IMR-90 (cell line): ENCODE measurements around the gene SNRPF. TPM values are rescaled to one million over a fixed set of nuclear protein-coding genes. Genes with fewer than 3 reads are reported as not detected.
A peak's percentile ranks its signal among the peaks of the same experiment; 100 is the strongest.
"Not testable (repeated sequence)": the region's sequence is repeated elsewhere in the genome, so short reads cannot be mapped to it uniquely, and the experiment has no call there.

Experiments
- ATAC-seq: fragments of 200-7000 bp; cut with Tn5 transposase; 2 replicates; pipeline ENCODE4 v1.9.1; 2020; ENCODE audit warnings: low read depth, mild to moderate bottlenecking, moderate library complexity
- BruUV-seq: library from RNA; stranded (reverse); fragments of 400-500 nt; replicated peaks from 2 replicates; lab custom pipeline; 2021; lab: Mats Ljungman, UMichigan
- CTCF ChIA-PET: fragments of 300-600 bp; formaldehyde crosslinking; extraction: SDS; loops from one replicate; lab custom pipeline; 2021; ENCODE audit warnings: antibody characterized with exemption; lab: Yijun Ruan, JAX
- POLR2A ChIA-PET: fragments of 300-600 bp; sonication (Branson Sonifier 250); formaldehyde crosslinking; loops from one replicate; lab custom pipeline; 2022; ENCODE audit warnings: antibody characterized with exemption; ENCODE audit not compliant: unreplicated experiment; lab: Charles Lee
- DNase-seq: peaks from one replicate; pipeline ENCODE4 v3.0.0; 2013
- H2AFZ ChIP-seq: replicated peaks from 2 replicates; pipeline ENCODE3; 2013; ENCODE audit warnings: low read length, mild to moderate bottlenecking; ENCODE audit not compliant: poor library complexity
- H2AK5ac ChIP-seq: 2 replicates; pipeline ENCODE4 v1.6.1; 2013; ENCODE audit warnings: low read depth, low read length, inconsistent platforms
- H2AK9ac ChIP-seq: replicated peaks from 2 replicates; pipeline ENCODE3; 2013; ENCODE audit warnings: mild to moderate bottlenecking, low read depth, low read length, moderate library complexity; ENCODE audit not compliant: poor library complexity
- H2BK120ac ChIP-seq: 2 replicates; pipeline ENCODE4 v1.6.1; 2013; ENCODE audit warnings: low read depth, low read length, inconsistent platforms
- H2BK15ac ChIP-seq: 3 replicates; pipeline ENCODE4 v1.6.1; 2013; ENCODE audit warnings: low read depth, low read length, inconsistent platforms
- H2BK20ac ChIP-seq: 2 replicates; pipeline ENCODE4 v1.6.1; 2013; ENCODE audit warnings: low read depth, mild to moderate bottlenecking, inconsistent platforms, low read length, moderate library complexity
- H2BK5ac ChIP-seq: 2 replicates; pipeline ENCODE4 v1.6.1; 2013; ENCODE audit warnings: mild to moderate bottlenecking, low read depth, low read length, inconsistent platforms; ENCODE audit not compliant: poor library complexity, severe bottlenecking
- H3K14ac ChIP-seq: replicated peaks from 2 replicates; pipeline ENCODE4 v1.6.1; 2013; ENCODE audit warnings: low read depth, low read length, inconsistent platforms
- H3K18ac ChIP-seq: 2 replicates; pipeline ENCODE4 v1.6.1; 2013; ENCODE audit warnings: low read depth, low read length, control low read depth
- H3K23ac ChIP-seq: 2 replicates; pipeline ENCODE4 v1.6.1; 2013; ENCODE audit warnings: low read depth, low read length, inconsistent platforms
- H3K27ac ChIP-seq: 2 replicates; pipeline ENCODE4 v1.5.1; 2013; ENCODE audit warnings: mild to moderate bottlenecking, control low read depth, low read length; ENCODE audit not compliant: insufficient read depth
- H3K27me3 ChIP-seq: 2 replicates; pipeline ENCODE4 v1.6.1; 2013; ENCODE audit warnings: low read length; ENCODE audit not compliant: control insufficient read depth, insufficient read depth
- H3K36me3 ChIP-seq: 2 replicates; pipeline ENCODE4 v1.6.1; 2013; ENCODE audit warnings: low read length, mixed read lengths; ENCODE audit not compliant: control insufficient read depth, insufficient read depth
- H3K4ac ChIP-seq: 2 replicates; pipeline ENCODE4 v1.6.1; 2013; ENCODE audit warnings: low read depth, low read length, inconsistent platforms
- H3K4me1 ChIP-seq: 2 replicates; pipeline ENCODE4 v1.6.1; 2013; ENCODE audit warnings: low read length, mixed read lengths; ENCODE audit not compliant: control insufficient read depth, insufficient read depth
- H3K4me2 ChIP-seq: 2 replicates; pipeline ENCODE4 v1.6.1; 2013; ENCODE audit warnings: low read depth, mild to moderate bottlenecking, control low read depth, low read length, moderate library complexity
- H3K4me3 ChIP-seq: 2 replicates; pipeline ENCODE4 v1.5.1; 2013; ENCODE audit warnings: low read depth, mild to moderate bottlenecking, control low read depth, low read length, moderate library complexity; ENCODE audit not compliant: insufficient read depth
- H3K56ac ChIP-seq: 2 replicates; pipeline ENCODE4 v1.6.1; 2013; ENCODE audit warnings: low read length, inconsistent platforms; ENCODE audit not compliant: insufficient read depth; ENCODE audit errors: extremely low read depth
- H3K79me1 ChIP-seq, 2 experiments: 2 replicates each; pipeline ENCODE4 v1.6.1; 2013; ENCODE audit warnings: low read length in 2 of 2, inconsistent platforms in 1 of 2, low read depth in 1 of 2
- H3K9ac ChIP-seq: 2 replicates; pipeline ENCODE4 v1.6.1; 2013; ENCODE audit warnings: low read depth, low read length, control low read depth
- H3K9me1 ChIP-seq: 2 replicates; pipeline ENCODE4 v1.6.1; 2013; ENCODE audit warnings: low read length, inconsistent platforms; ENCODE audit not compliant: insufficient read depth
- H3K9me3 ChIP-seq: 2 replicates; pipeline ENCODE4 v1.6.1; 2013; ENCODE audit warnings: low read length; ENCODE audit not compliant: control insufficient read depth, insufficient read depth
- H4K20me1 ChIP-seq: 2 replicates; pipeline ENCODE4 v1.6.1; 2013; ENCODE audit warnings: low read length, inconsistent platforms; ENCODE audit not compliant: insufficient read depth
- H4K5ac ChIP-seq: 2 replicates; pipeline ENCODE4 v1.6.1; 2013; ENCODE audit warnings: mild to moderate bottlenecking, low read depth, low read length, control low read depth
- H4K8ac ChIP-seq, 2 experiments: 2 replicates each; pipeline ENCODE4 v1.6.1; 2013; ENCODE audit warnings: low read depth in 2 of 2, low read length in 2 of 2, control low read depth in 1 of 2, inconsistent platforms in 1 of 2
- H4K91ac ChIP-seq: 2 replicates; pipeline ENCODE4 v1.6.1; 2013; ENCODE audit warnings: low read depth, low read length, inconsistent platforms; ENCODE audit not compliant: insufficient read depth
- BHLHE40 ChIP-seq: fragments of 150-350 bp; IDR thresholded peaks from 2 replicates; pipeline ENCODE4 v1.6.1; 2016; ENCODE audit warnings: mild to moderate bottlenecking, low read depth, low read length
- CEBPB ChIP-seq: IDR thresholded peaks from 2 replicates; pipeline ENCODE4 v1.6.1; 2012; ENCODE audit warnings: low read depth, low read length, improper control_type of control experiment
- MAFK ChIP-seq: IDR thresholded peaks from 2 replicates; pipeline ENCODE4 v1.6.1; 2012; ENCODE audit warnings: low read depth, low read length, improper control_type of control experiment
- RAD21 ChIP-seq: IDR thresholded peaks from 2 replicates; pipeline ENCODE4 v1.6.1; 2012; ENCODE audit warnings: low read length, improper control_type of control experiment
- WGBS, 2 experiments: methylation state at CpG; one replicate each; pipeline versions ENCODE4 v1.1.5 to v1.1.7; 2013; ENCODE audit warnings: missing lambda C conversion rate in 2 of 2; ENCODE audit not compliant: insufficient read length in 1 of 2; ENCODE audit errors: extremely low coverage in 2 of 2; 5-methylcytosine and 5-hydroxymethylcytosine counted together
- dilution Hi-C: fragments of 300-500 bp; cut with HindIII; formaldehyde crosslinking; loops from one replicate; pipeline ENCODE4 v1.14.3; 2018; ENCODE audit warnings: low sequenced_read_pairs; ENCODE audit not compliant: unreplicated experiment
- in situ Hi-C: fragments of 300-500 bp; cut with MboI; formaldehyde crosslinking; loops from 3 replicates; pipeline ENCODE4 v1.14.3; 2019; ENCODE audit warnings: low sequenced_read_pairs, inconsistent platforms, mixed read lengths
- intact Hi-C: fragments of 100-400 bp; cut with micrococcal nuclease; formaldehyde crosslinking; loops from 2 replicates; pipeline ENCODE4 v1.10.0; 2022
- polyA plus RNA-seq, 3 experiments: library from polyadenylated mRNA; depleted of rRNA; stranded (reverse); fragments of >200 nt; gene quantifications; 2 replicates each; pipeline ENCODE4 v1.2.3, GENCODE V29; 2012; ENCODE audit warnings: low replicate concordance in 1 of 3
- total RNA-seq: library from RNA; depleted of rRNA; stranded (reverse); fragments of >200 nt; gene quantifications from 2 replicates; pipeline ENCODE4 v1.2.3, GENCODE V29; 2012

SNRPF gene
- total and polyA plus RNA-seq, 2 of the 4 experiments (the other 2 are of a cell fraction) = 5.0 to 27.9 TPM

GRCh38 chr12:95837240-95838038 is 21.3 kb upstream of the SNRPF start (continued):
- no peak for TF ChIP-seq BHLHE40
- no peak for TF ChIP-seq MAFK
- TF ChIP-seq RAD21 = no peak

DNA sequence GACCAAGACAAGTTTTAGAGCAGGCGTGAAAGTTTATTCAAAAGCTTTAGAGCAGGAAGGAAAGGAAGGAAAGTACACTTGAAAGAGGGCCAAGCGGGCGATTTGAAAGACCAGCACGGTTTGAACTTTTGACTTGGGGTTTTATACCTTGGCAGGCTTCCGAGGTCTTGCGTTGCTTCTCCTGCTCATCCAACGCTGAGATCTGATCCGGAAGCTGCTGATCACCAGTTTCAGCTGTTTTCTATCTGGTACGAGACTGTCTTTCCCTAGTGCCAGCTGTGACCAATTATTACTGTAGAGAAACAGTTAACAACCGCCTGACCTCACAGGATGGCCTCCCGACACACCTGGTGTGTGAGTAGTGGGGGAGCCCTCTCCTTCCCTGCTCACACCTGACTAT is 20.6 kb upstream of the SNRPF start:
- Histone ChIP-seq H2AFZ (peak overlapping the region; percentile 40), H3K4ac (no peak overlapping the region), H3K36me3 (no peaks in the 10 kb centered on the region), H2BK20ac (no peak overlapping the region), H2BK5ac (no peak overlapping the region), H3K9me1 (peaks cover 5% of the 10 kb centered on the region), H4K91ac (no peak overlapping the region), H4K20me1 (no peaks in the 10 kb centered on the region), H4K5ac (no peak overlapping the region), H3K56ac (no peak overlapping the region), H3K79me1 (no peaks in the 10 kb centered on the region), H2BK120ac (no peak overlapping the region), H3K4me2 (peak overlapping the region; percentile 7; the same call in 1 of the 2 replicates), H3K27ac (no peak overlapping the region), H4K8ac (no peak overlapping the region), H3K18ac (no peak overlapping the region), H3K4me3 (no peak overlapping the region), H2AK5ac (no peak overlapping the region), H3K27me3 (no peaks in the 10 kb centered on the region), H2BK15ac (no peak overlapping the region), H3K23ac (no peak overlapping the region), H3K9ac (no peak overlapping the region), H3K4me1 (peaks cover 8% of the 10 kb centered on the region; the same call in 1 of the 2 replicates), H3K14ac (no peak overlapping the region), H2AK9ac (no peak overlapping the region), H3K9me3 (no peaks in the 10 kb centered on the region)
- WGBS, 2 experiments = 21% methylated on average over 6 of the region's 11 CpGs; no CpG with 5 or more reads in 1 of the 2 experiments
- intact Hi-C loops (loop anchor here (10.0 kb wide), 1 partner anchor 1283 kb away; no protein-coding TSS in a partner anchor), dilution Hi-C loops (no loop called here), in situ Hi-C loops (no loop called here)
- ATAC-seq = peak; percentile 38
- TF ChIP-seq CEBPB = no peak
- no TSS peak for BruUV-seq
- ChIA-PET POLR2A (no interaction called here), CTCF (interaction anchor here (0.8 kb wide), 1 partner anchor 11 kb away, joined by 5 read pairs; no protein-coding TSS in a partner anchor)
- DNase-seq = peak; percentile 72

GRCh38 chr12:95842426-95842825 is 16.3 kb upstream of the SNRPF start:
- H3K79me1 ChIP-seq, H3K4me2 ChIP-seq, H2AK9ac ChIP-seq, H3K14ac ChIP-seq, H4K5ac ChIP-seq, H4K20me1 ChIP-seq, H3K56ac ChIP-seq, CTCF ChIA-PET, H3K9me3 ChIP-seq, H3K18ac ChIP-seq, H3K9me1 ChIP-seq, BruUV-seq, H3K23ac ChIP-seq, H2AFZ ChIP-seq, H3K4ac ChIP-seq, ATAC-seq, H4K8ac ChIP-seq, H3K36me3 ChIP-seq, H2AK5ac ChIP-seq, H4K91ac ChIP-seq, H2BK120ac ChIP-seq, H2BK5ac ChIP-seq, H2BK15ac ChIP-seq, dilution Hi-C loops, H3K27me3 ChIP-seq, H3K4me3 ChIP-seq, H2BK20ac ChIP-seq, intact Hi-C loops, H3K4me1 ChIP-seq, H3K27ac ChIP-seq, in situ Hi-C loops, DNase-seq, H3K9ac ChIP-seq, POLR2A ChIA-PET: not testable (repeated sequence)
- 86% methylated on average over 1 of the region's 12 CpGs; no CpG with 5 or more reads in 1 of the 2 experiments for WGBS, 2 experiments
